ENCODE results near the gene ERRFI1.
"Not testable (repeated sequence)": the region's sequence is repeated elsewhere in the genome, so short reads cannot be mapped to it uniquely, and the experiment has no call there.

Gene ERRFI1

GRCh38 chr1:7985851-7986612, 40.1 kb downstream of the ERRFI1 start:
- intact Hi-C loops (cut with DNase I): no loop called here
- no peak for DNase-seq

GRCh38 chr1:7984811-7985210, 41.3 kb downstream of the ERRFI1 start:
- intact Hi-C loops (cut with DNase I): loop anchor here (5.0 kb wide), 1 partner anchor 32 kb away; no protein-coding TSS in a partner anchor
- DNase-seq: no peak

GRCh38 chr1:7983086-7983778, 42.9 kb downstream of the ERRFI1 start:
- intact Hi-C loops (cut with DNase I): loop anchor here (2.0 to 5.0 kb wide), 2 partner anchors 34 to 366 kb away; no protein-coding TSS in a partner anchor

GRCh38 chr1:7980984-7981383, 45.1 kb downstream of the ERRFI1 start:
- DNase-seq: no peak
- intact Hi-C loops (cut with DNase I): loop anchor here (5.0 kb wide), 1 partner anchor 36 kb away; no protein-coding TSS in a partner anchor

More at GRCh38 chr1:7983086-7983778, 42.9 kb downstream of the ERRFI1 start:
- no peak for DNase-seq

GRCh38 chr1:7975212-7975865, 50.8 kb downstream of the ERRFI1 start:
- intact Hi-C loops (cut with DNase I): no loop called here
- DNase-seq: peak; percentile 45 to 95 (median 68)

- no peak for DNase-seq
- intact Hi-C loops (cut with DNase I): no loop called here
These were observed 53.0 kb downstream of the ERRFI1 start for GRCh38 chr1:7973086-7973485.

- intact Hi-C loops (cut with DNase I): no loop called here
- no peak for DNase-seq
These were observed 53.8 kb downstream of the ERRFI1 start for GRCh38 chr1:7972285-7972684.

- no peak for DNase-seq
- intact Hi-C loops (cut with DNase I): no loop called here
These were observed 55.1 kb downstream of the ERRFI1 start for GRCh38 chr1:7971024-7971423.

- intact Hi-C loops (cut with DNase I): no loop called here
- DNase-seq: no peak
These were observed 55.9 kb downstream of the ERRFI1 start for GRCh38 chr1:7970246-7970645.

- intact Hi-C loops (cut with DNase I): loop anchor here (10.0 kb wide), 1 partner anchor 183 kb away; the partner anchor contains the start of gene PER3
- DNase-seq: no peak
These were observed 58.5 kb downstream of the ERRFI1 start for GRCh38 chr1:7967651-7968050.

GRCh38 chr1:7967196-7967595, 58.9 kb downstream of the ERRFI1 start:
- intact Hi-C loops (cut with DNase I): loop anchor here (10.0 kb wide), 1 partner anchor 182 kb away; the partner anchor contains the start of gene PER3
- DNase-seq: no peak

GRCh38 chr1:7964476-7964875, 61.6 kb downstream of the ERRFI1 start:
- intact Hi-C loops (cut with DNase I): loop anchor here (5.0 to 10.0 kb wide), 2 partner anchors 63 to 180 kb away; partner anchors contain the start of genes ERRFI1 and PER3
- DNase-seq: no peak

GRCh38 chr1:7963841-7964240, 62.3 kb downstream of the ERRFI1 start:
- not testable (repeated sequence) for DNase-seq
- intact Hi-C loops (cut with DNase I): loop anchor here (5.0 to 10.0 kb wide), 2 partner anchors 63 to 179 kb away; partner anchors contain the start of genes ERRFI1 and PER3

GRCh38 chr1:7963378-7963730, 62.8 kb downstream of the ERRFI1 start:
- intact Hi-C loops (cut with DNase I): loop anchor here (5.0 to 10.0 kb wide), 2 partner anchors 64 to 179 kb away; partner anchors contain the start of genes ERRFI1 and PER3
- DNase-seq: not testable (repeated sequence)

- intact Hi-C loops (cut with DNase I): loop anchor here (5.0 to 10.0 kb wide), 2 partner anchors 64 to 178 kb away; partner anchors contain the start of genes ERRFI1 and PER3
- DNase-seq: no peak
These were observed 63.3 kb downstream of the ERRFI1 start for GRCh38 chr1:7962636-7963377.

GRCh38 chr1:7962014-7962335, 64.1 kb downstream of the ERRFI1 start:
- intact Hi-C loops (cut with DNase I): loop anchor here (5.0 to 10.0 kb wide), 2 partner anchors 65 to 177 kb away; partner anchors contain the start of genes ERRFI1 and PER3
- no peak for DNase-seq
